ENCODE measurements around the gene ST6GALNAC3.
"Not testable (repeated sequence)": the region's sequence is repeated elsewhere in the genome, so short reads cannot be mapped to it uniquely, and the experiment has no call there.

Gene ST6GALNAC3

DNA sequence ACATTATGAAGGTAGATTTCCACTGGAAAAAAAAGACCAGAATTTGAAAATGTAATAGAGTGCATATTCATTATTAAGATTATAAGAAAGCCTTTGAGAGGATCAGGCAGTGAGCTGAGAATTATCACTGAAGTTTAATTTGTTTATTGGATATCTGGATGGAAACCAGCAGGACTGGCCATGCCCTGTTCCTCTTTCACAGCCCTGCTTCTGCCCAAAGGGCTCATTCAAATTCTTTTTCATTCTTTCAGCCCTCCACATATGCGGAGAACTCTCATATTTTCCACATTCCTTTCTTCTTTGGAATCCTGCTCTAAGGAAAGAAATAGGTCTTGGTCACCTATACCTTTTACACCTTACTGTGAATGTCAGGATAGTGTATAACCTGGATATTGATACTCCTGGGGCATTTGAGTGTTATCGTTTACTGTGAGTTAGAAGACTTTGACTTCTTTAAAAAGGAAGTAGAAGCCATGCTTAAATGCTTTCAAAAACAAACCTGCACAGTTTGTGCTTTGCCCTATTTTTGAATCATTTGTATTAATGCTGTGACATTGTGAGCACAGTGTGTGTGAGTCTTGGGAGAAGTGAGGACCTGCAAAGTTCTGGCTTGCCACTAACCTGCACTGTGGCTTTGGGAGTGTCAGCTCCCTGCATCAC, 35.5 kb downstream of the ST6GALNAC3 start:
- DNase-seq: no peak

DNA sequence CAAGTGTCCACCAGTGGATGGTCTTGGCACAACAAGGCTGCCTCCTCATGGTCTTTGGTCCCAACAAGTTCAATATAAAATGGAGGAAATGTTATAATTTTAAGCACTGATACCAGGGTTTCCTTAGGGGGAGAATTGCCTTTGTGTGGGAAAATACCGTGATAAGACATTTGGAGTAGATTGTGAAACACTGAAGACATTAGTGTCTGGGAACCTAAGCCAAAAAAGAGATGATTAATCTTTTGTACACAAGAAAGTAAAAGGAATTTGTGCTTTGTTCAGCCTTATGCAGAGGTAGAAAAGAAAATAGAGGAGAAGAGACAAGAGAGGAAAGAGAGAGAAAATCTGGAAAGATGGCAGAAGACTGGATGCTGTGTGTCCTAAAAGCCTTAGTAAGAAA, 36.1 kb downstream of the ST6GALNAC3 start:
- DNase-seq: no peak

DNA sequence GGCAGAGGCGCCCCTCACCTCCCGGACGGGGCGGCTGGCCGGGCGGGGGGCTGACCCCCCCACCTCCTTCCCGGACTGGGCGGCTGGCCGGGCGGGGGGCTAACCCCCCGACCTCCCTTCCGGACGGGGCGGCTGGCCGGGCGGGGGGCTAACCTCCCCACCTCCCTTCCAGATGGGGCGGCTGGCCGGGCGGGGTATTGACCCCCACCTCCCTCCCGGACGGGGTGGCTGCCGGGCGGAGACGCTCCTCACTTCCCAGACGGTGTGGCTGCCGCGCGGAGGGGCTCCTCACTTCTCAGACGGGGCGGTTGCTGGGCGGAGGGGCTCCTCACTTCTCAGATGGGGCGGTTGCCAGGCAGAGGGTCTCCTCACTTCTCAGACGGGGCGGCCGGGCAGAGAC, 37.8 kb downstream of the ST6GALNAC3 start:
- not testable (repeated sequence) for DNase-seq

- DNase-seq: no peak
Measured at GRCh38 chr1:76113446-76113845, 38.9 kb downstream of the ST6GALNAC3 start.

GRCh38 chr1:76115171-76115570, 40.6 kb downstream of the ST6GALNAC3 start:
- no peak for DNase-seq

- no peak for DNase-seq
Measured at GRCh38 chr1:76121850-76122249, 47.3 kb downstream of the ST6GALNAC3 start.

DNA sequence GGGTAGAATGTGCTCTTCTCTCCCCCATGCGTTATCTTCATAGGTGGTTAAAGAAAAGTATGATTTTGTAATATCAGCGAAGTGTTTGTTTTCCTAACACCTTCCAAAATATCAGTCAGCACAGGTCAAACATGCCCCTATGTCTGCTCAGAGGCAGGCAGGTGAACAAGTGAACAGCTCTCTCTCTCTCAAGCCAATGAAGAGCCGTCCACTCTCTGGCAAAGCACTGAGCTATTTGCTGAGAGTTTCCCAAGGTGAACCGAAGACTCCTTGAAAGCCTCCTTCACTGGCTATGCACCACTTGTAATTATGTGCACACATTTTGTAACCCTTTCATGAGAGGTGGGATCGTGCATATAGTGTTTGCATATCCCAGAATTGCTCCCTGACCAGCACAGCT, 47.7 kb downstream of the ST6GALNAC3 start:
- no peak for DNase-seq

GRCh38 chr1:76123411-76124064, 49.0 kb downstream of the ST6GALNAC3 start:
- not testable (repeated sequence) for DNase-seq

GRCh38 chr1:76124196-76124595, 49.6 kb downstream of the ST6GALNAC3 start:
- DNase-seq: no peak

- DNase-seq: no peak
Measured at GRCh38 chr1:76125473-76126219, 51.1 kb downstream of the ST6GALNAC3 start.

DNA sequence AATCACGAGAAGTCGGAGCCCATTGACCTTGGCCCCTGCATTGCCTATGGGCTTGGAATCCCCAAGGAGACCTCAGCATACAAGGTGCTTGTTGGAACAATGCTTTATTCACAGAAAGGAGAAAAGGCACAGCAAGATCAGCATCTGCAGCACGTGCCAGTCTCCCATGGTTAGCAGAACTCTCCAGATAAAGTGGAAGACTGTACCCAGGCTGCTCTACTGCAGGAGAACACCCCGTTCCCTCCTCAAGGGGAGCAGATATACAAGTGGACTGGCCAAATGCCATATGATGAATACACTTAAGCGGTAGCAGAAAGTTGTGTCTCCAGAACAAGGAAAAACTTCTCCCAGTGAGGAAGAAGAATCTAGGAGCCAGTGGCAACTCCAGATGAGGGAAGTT, 53.5 kb downstream of the ST6GALNAC3 start:
- DNase-seq: no peak

- no peak for DNase-seq
Measured at GRCh38 chr1:76129731-76130130, 55.2 kb downstream of the ST6GALNAC3 start.

DNA sequence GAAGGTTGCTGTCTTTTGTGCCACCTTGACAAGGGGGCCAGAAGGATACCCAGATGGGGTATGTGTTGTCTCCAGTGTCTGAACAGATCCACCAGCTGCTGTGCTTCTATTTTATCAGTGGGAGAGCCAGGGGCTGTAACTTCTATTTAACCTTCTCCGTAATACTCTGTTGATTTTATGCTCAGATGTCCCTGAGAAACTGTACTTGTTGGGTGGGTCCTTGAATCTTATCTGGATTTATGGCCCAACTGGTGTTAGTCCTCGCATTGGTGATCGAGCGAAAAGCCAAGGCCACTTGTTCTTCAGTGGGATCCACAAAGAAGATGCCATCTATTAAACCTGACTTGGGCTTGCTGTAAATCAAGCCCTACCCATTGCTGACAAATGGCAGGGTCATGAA, 56.4 kb downstream of the ST6GALNAC3 start:
- DNase-seq: no peak

DNA sequence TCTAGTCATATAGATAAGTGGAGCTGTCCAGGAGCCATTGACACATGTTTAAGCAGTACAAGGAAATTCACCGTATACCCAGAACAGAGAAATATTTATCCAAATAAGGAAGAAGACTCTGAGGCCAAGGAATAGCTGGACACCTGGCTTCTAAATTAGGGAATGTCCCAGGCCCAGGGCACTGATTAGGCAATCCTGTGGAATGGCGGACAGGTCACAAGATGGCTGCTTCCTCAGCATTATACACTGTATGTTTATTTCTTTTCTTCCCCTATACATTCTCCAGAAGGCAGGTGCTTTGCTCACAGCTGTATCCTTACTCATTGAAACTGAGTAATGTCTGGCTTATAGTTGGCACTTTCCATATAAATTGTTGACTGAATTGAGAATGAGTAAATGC, 59.4 kb downstream of the ST6GALNAC3 start:
- DNase-seq: no peak

GRCh38 chr1:76135835-76136234, 61.3 kb downstream of the ST6GALNAC3 start:
- no peak for DNase-seq

DNA sequence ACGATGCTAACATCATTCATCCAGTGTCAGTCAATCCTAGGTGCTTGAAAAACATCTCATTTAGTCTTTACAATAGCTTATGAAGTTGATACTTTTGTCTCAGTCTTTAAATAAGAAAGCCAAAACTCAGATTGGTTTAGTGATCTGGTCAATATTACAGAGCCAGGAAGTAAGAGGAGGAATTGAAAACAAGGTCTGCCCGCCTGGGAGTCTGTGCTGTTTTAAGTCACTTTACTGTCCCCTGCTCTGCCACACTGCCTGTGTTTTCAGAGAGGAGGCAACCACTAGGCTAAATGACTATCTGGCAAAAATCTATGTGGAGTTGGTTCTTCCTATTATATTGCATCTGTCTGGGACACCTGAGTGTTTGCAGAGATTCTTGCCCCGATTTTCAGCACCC, 62.3 kb downstream of the ST6GALNAC3 start:
- no peak for DNase-seq

DNA sequence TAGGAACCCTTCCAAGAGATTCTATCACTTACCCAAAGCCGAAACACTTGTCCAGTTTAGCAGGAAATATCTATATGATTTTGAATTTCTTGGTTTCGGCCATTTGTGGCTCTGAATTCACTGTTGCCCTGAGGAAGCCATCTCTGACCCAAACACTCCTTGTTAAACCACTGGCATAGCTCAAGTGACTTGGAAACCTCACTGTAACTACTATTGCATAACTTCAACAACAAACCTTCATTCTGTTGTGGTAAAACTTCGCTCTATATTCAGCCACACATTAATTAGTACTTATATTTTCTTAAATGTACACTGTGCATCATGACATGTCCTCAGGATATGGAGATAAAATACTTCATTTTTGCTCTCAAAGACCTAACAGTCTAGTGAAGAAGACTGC, 63.2 kb downstream of the ST6GALNAC3 start:
- DNase-seq: no peak

- no peak for DNase-seq
Measured at GRCh38 chr1:76138217-76138616, 63.7 kb downstream of the ST6GALNAC3 start.

GRCh38 chr1:76140227-76140626, 65.7 kb downstream of the ST6GALNAC3 start:
- DNase-seq: no peak

DNA sequence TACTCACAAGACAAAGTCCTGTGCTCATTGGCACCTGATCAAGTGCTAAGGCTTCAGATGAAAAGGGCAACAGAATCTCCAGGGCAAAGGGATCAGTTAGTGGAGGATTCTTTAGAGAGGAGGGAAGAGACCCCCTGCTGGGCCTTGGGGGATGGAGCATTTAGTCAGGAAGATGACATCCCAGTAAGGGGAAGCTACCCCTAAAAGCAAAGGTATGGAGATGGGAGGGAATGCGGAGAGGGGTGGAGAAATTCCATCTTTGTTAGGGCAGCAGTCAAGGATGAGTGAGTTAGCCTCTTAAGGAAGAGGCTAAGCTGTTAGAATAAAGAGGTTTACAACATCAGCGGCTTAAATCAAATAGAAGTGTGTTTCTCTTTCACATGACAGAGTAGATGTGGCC, 67.4 kb downstream of the ST6GALNAC3 start:
- no peak for DNase-seq

GRCh38 chr1:76142771-76143540, 68.4 kb downstream of the ST6GALNAC3 start:
- DNase-seq: no peak

DNA sequence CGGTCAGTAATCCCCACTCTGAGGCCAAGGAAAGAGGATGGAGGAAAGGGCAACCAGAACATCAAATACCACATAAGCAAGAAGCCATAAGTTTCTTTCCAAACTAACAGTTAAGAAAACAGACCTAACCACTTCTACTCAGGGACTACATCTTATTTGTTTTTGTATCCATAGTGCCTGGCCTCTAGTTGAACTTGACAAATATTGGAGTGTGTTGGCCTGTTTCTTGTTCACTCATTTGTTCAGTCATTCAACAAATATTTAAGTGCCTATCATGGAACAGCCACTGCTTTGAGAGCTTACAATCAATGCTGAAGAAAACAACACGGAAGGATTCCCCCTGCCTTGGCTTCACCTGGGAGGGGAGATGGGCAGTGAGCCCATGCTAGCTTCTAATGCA, 69.7 kb downstream of the ST6GALNAC3 start:
- DNase-seq: no peak

DNA sequence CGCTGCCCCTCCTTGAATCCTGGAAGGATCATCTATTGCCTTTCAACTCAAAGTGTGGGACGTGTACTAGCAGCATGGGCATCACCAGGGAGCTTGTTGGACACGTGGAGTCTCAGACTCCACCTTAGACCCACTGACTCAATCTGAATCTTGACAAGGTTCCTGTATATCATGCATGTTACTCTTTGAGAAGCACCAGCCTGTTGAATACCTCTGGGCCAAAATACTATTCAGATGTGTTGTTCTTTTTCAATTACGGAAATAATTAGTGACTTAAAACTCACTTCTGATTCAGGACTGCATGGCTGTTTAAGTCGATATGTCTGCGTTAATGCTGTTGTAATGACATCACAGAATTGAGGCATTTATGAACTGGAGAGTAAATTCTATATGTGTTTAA, 70.8 kb downstream of the ST6GALNAC3 start:
- DNase-seq: no peak
